Spleen (tissue), 11 donors: ENCODE data around the gene TMEM164. TPM values are rescaled to one million over a fixed set of nuclear protein-coding genes. Genes with fewer than 3 reads are reported as not detected.

Source experiments
- DNase-seq: peaks from one replicate; pipeline ENCODE4 v3.0.0-alpha.2; 2020
- H3K27ac ChIP-seq, 8 donors: fragments of 200-600 bp; sonication (generic) in 7 of 8; 1 replicate in 4 of 8; 2 replicates in 4 of 8; pipeline versions ENCODE4 v1.5.0 to v1.8.0; 2016 to 2021; ENCODE audit warnings: inconsistent platforms in 4 of 8, mild to moderate bottlenecking in 4 of 8, moderate library complexity in 1 of 8
- H3K27me3 ChIP-seq, 7 donors: fragments of 200-600 bp; sonication (generic) in 6 of 7; replicated peaks in 1 of 7; 1 replicate in 4 of 7; 2 replicates in 3 of 7; pipeline versions ENCODE4 v1.5.0 to v1.8.0; 2016 to 2021; ENCODE audit warnings: inconsistent platforms in 3 of 7, mild to moderate bottlenecking in 1 of 7
- H3K36me3 ChIP-seq, 6 donors: fragments of 200-600 bp; sonication (generic) in 5 of 6; 1 replicate in 4 of 6; 2 replicates in 2 of 6; pipeline versions ENCODE4 v1.5.0 to v1.8.0; 2016 to 2021; ENCODE audit warnings: inconsistent platforms in 2 of 6
- H3K4me1 ChIP-seq, 6 donors: fragments of 200-600 bp; sonication (generic) in 5 of 6; 1 replicate in 3 of 6; 2 replicates in 3 of 6; pipeline versions ENCODE4 v1.5.0 to v1.8.0; 2016 to 2021; ENCODE audit warnings: inconsistent platforms in 3 of 6
- H3K4me3 ChIP-seq, 8 donors: fragments of 200-600 bp; sonication (generic) in 7 of 8; 1 replicate in 4 of 8; 2 replicates in 4 of 8; pipeline versions ENCODE4 v1.5.0 to v1.8.0; 2016 to 2021; ENCODE audit warnings: inconsistent platforms in 4 of 8, mild to moderate bottlenecking in 4 of 8, moderate library complexity in 2 of 8
- H3K9me3 ChIP-seq, 8 donors: fragments of 200-600 bp; sonication (generic) in 7 of 8; 1 replicate in 4 of 8; 2 replicates in 4 of 8; pipeline versions ENCODE4 v1.5.0 to v1.8.0; 2016 to 2021; ENCODE audit warnings: inconsistent platforms in 4 of 8
- CTCF ChIP-seq, 11 experiments: fragments of 200-600 bp in 7 of 11; fragments of 450-650 bp in 4 of 11; sonication (generic) in 4 of 11; IDR thresholded peaks in 8 of 11; conservative IDR thresholded peaks in 3 of 11; 1 replicate in 7 of 11; 2 replicates in 4 of 11; pipeline versions ENCODE4 v1.4.0 to v1.8.0; 2016 to 2021; ENCODE audit warnings: antibody characterized with exemption in 11 of 11, inconsistent platforms in 4 of 11, mild to moderate bottlenecking in 1 of 11
- POLR2A ChIP-seq, 3 donors: fragments of 450-650 bp; IDR thresholded peaks; one replicate each; pipeline ENCODE4 v1.5.1; 2017; ENCODE audit warnings: antibody characterized with exemption in 3 of 3, mild to moderate bottlenecking in 1 of 3
- POLR2AphosphoS5 ChIP-seq, 3 donors: sonication (generic); formaldehyde crosslinking; IDR thresholded peaks; one replicate each; pipeline ENCODE4 v1.5.1; 2017; ENCODE audit warnings: antibody characterized with exemption in 3 of 3
- WGBS, 5 donors: extraction: QIAGEN DNeasy Blood & Tissue Kit in 3 of 5; methylation state at CpG; one replicate each; pipeline versions ENCODE4 v1.1.5 to v1.1.7; 2013 to 2018; 5-methylcytosine and 5-hydroxymethylcytosine counted together
- intact Hi-C: fragments of 100-400 bp; cut with DNase I; formaldehyde crosslinking; loops from one replicate; pipeline ENCODE4 v1.15.0; 2023; ENCODE audit warnings: low total_unique reads
- microRNA-seq, 3 donors: library from miRNA; unstranded; fragments of <30 nt; microRNA quantifications; one replicate each; pipeline versions ENCODE4 to v1.1.0, GENCODE V29; 2019 to 2020
- polyA plus RNA-seq, 3 donors: library from polyadenylated mRNA; stranded (reverse); fragments of 200-250 nt; gene quantifications; one replicate each; pipeline ENCODE4 v1.2.1, GENCODE V29; 2013
- small RNA-seq, 4 donors: library from RNA; depleted of rRNA; stranded (forward); fragments of <200 nt; gene quantifications; one replicate each; pipeline ENCODE3, GENCODE V24; 2016
- total RNA-seq, 7 donors: library from RNA; depleted of rRNA in 3 of 7; stranded (reverse); fragments of >200 nt in 3 of 7; fragmentation: NEBNext Ultra II Directional in 4 of 7; extraction: Animal tissue kit (Norgen Biotek cat#: 25700) in 4 of 7; gene quantifications; one replicate each; pipeline versions ENCODE4 v1.1.0 to v1.2.1, GENCODE V29; 2016 to 2021
- donor health status: healthy with polysubstance abuse.
- donor health status: DM: no; HTN: no; CAD: no; lungs with moderate emphysema.
- donor health status: DM: no; HTN: no; CAD: no.
- donor health status: Bipolar disorder and iron deficiency.
- donor health status: healthy.
- donor health status: DM: no; HTN: no; CAD: no.
- donor health status: DM: yes; HTN: yes; CAD: no.

TMEM164 gene
- total and polyA plus RNA-seq, 10 donors, result 3.9 to 29.7 (median 24.3) TPM

DNA sequence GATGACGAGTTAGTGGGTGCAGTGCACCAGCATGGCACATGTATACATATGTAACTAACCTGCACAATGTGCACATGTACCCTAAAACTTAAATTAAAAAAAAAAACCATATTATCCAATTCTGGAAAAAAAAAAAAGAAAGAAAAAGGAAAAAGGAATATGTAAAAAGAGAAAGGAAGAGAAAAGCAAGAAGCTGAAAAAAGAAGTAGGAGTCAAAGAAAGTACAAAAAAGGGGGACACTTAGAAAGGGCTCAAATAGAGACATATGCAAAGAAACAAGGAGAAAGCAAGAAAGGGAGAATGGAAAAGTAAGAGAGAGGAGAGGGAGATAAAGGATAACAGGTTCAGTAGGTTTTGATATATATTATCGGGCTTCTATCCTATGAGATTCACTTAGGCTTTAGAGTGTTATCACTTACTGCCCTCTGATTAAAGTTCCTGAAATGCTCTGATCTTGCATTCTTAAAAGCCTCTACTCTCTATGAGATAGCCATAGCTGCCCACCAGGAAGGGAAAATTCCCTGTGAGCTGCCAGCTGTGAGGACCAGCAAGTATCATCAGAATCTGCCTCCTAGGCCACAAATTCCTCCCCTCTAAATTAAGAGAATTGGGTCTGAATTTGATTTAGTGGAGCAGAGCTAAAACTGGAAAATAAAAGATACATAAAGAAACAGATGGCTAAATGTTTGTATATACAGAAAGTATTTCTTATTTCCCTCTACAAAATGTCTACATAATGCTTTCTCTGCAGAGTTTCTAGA is 219.8 kb downstream of the TMEM164 start:
- no peaks in the 10 kb centered on the region for H3K9me3 ChIP-seq
- no peak overlapping the region for H3K27ac ChIP-seq
- 81 to 100% (median 94%) methylated on average over 1 to 2 of the region's 2 CpGs for WGBS, 5 donors
- no peaks in the 10 kb centered on the region for H3K4me1 ChIP-seq
- TF ChIP-seq CTCF (IDR thresholded peaks at IDR 0.05 in 8 of 11, conservative IDR thresholded peaks at IDR 0.05 in 3 of 11), result no peak
- no peak for TF ChIP-seq POLR2AphosphoS5 (IDR thresholded peaks at IDR 0.05)
- TF ChIP-seq POLR2A (IDR thresholded peaks at IDR 0.05), result no peak
- intact Hi-C loops, result no loop called here
- no peaks in the 10 kb centered on the region for H3K36me3 ChIP-seq
- H3K27me3 ChIP-seq, result no peaks in the 10 kb centered on the region
- no peak overlapping the region for H3K4me3 ChIP-seq
- DNase-seq, result no peak

GRCh38 chrX:110224926-110225617 is 222.2 kb downstream of the TMEM164 start:
- DNase-seq, result no peak
- Histone ChIP-seq H3K27me3 (no peaks in the 10 kb centered on the region), H3K36me3 (no peaks in the 10 kb centered on the region), H3K4me3 (no peak overlapping the region), H3K9me3 (no peaks in the 10 kb centered on the region), H3K4me1 (no peaks in the 10 kb centered on the region), H3K27ac (no peak overlapping the region)
- TF ChIP-seq CTCF (IDR thresholded peaks at IDR 0.05 in 8 of 11, conservative IDR thresholded peaks at IDR 0.05 in 3 of 11) (no peak), POLR2A (IDR thresholded peaks at IDR 0.05) (no peak), POLR2AphosphoS5 (IDR thresholded peaks at IDR 0.05) (no peak)
- 46 to 74% (median 51%) methylated on average over 3 of the region's 3 CpGs for WGBS, 5 donors
- intact Hi-C loops, result no loop called here

- no peaks in the 10 kb centered on the region for H3K27me3 ChIP-seq
- no peak overlapping the region for H3K27ac ChIP-seq
- H3K4me3 ChIP-seq, result no peak overlapping the region
- H3K36me3 ChIP-seq, result no peaks in the 10 kb centered on the region
- intact Hi-C loops, result no loop called here
- TF ChIP-seq POLR2A (IDR thresholded peaks at IDR 0.05) (no peak), CTCF (IDR thresholded peaks at IDR 0.05 in 8 of 11, conservative IDR thresholded peaks at IDR 0.05 in 3 of 11) (no peak), POLR2AphosphoS5 (IDR thresholded peaks at IDR 0.05) (no peak)
- DNase-seq, result no peak
- H3K4me1 ChIP-seq, result no peaks in the 10 kb centered on the region
- 75 to 95% (median 80%) methylated on average over 2 of the region's 2 CpGs for WGBS, 5 donors
- H3K9me3 ChIP-seq, result peaks cover 0 to 8% (median 0%) of the 10 kb centered on the region in 8 donors
These were observed 224.0 kb downstream of the TMEM164 start for GRCh38 chrX:110226931-110227330.

Small RNA genes lying within 50 kb of the gene (microRNA-seq; reads per million reads assigned to microRNA genes)
- gene MIR3978 (0 reads per million in 3 donors), gene MIR652 (1,637 to 3,188 (median 2,898) reads per million in 3 donors)

Small RNA genes lying within 50 kb of the gene (small RNA-seq; reads per million reads assigned to genes)
- 0 reads per million in 4 donors for gene MIR3978
- 13.2 to 26.4 (median 20.6) reads per million in 4 donors for gene MIR652
- gene SNORD96B, result 0 to 0.14 (median 0.07) reads per million in 4 donors
